HEK293 (cell line): ENCODE data around the gene SNRNP70.

Experiments
- CTCF ChIA-PET: fragments of 350-600 bp; formaldehyde crosslinking; extraction: SDS; loops from one replicate; lab custom pipeline; 2021; ENCODE audit warnings: antibody characterized with exemption; lab: Yijun Ruan, JAX
- POLR2A ChIA-PET: fragments of 300-600 bp; formaldehyde crosslinking; extraction: SDS; loops from one replicate; lab custom pipeline; 2020; ENCODE audit warnings: antibody characterized with exemption, inconsistent platforms; lab: Yijun Ruan, JAX
- H3K27ac ChIP-seq: fragments of 200-500 bp; sonication (Bioruptor generic); 2 replicates; pipeline ENCODE4 v1.5.1; 2014; ENCODE audit warnings: low read depth, low read length, control low read depth, inconsistent platforms; ENCODE audit errors: extremely low read depth
- H3K36me3 ChIP-seq, 2 experiments: fragments of 200-500 bp in 1 of 2; sonication (Bioruptor generic) in 1 of 2; 1 replicate in 1 of 2; 2 replicates in 1 of 2; pipeline ENCODE4 v1.5.1; 2014 to 2017; ENCODE audit warnings: inconsistent platforms in 2 of 2, low read length in 2 of 2; ENCODE audit not compliant: control insufficient read depth in 2 of 2, insufficient read depth in 1 of 2
- H3K4me1 ChIP-seq: fragments of 200-500 bp; sonication (Bioruptor generic); 2 replicates; pipeline ENCODE4 v1.5.1; 2014; ENCODE audit warnings: mild to moderate bottlenecking, low read length, inconsistent platforms; ENCODE audit not compliant: control insufficient read depth, insufficient read depth
- H3K4me3 ChIP-seq: 2 replicates; pipeline ENCODE4 v1.5.1; 2011; ENCODE audit warnings: low read depth, mild to moderate bottlenecking, control low read depth, low read length, moderate library complexity
- H3K9me3 ChIP-seq: fragments of 200-500 bp; sonication (Bioruptor generic); 2 replicates; pipeline ENCODE4 v1.5.1; 2014; ENCODE audit warnings: low read depth, low read length, inconsistent platforms; ENCODE audit not compliant: control insufficient read depth, insufficient read depth
- CTCF ChIP-seq: fragments of 450-650 bp; formaldehyde crosslinking; IDR thresholded peaks from 2 replicates; pipeline ENCODE4 v1.5.1; 2016; ENCODE audit warnings: missing biosample characterization, missing genetic modification characterization
- GFI1B ChIP-seq: fragments of 450-650 bp; formaldehyde crosslinking; IDR thresholded peaks from 2 replicates; pipeline ENCODE4 v1.5.1; 2016; ENCODE audit warnings: missing biosample characterization, missing genetic modification characterization
- GLI4 ChIP-seq: fragments of 450-650 bp; formaldehyde crosslinking; IDR thresholded peaks from 2 replicates; pipeline ENCODE4 v1.5.1; 2016; ENCODE audit warnings: missing biosample characterization, missing genetic modification characterization
- KLF10 ChIP-seq: fragments of 450-650 bp; IDR thresholded peaks from 2 replicates; pipeline ENCODE4 v1.5.1; 2018; ENCODE audit warnings: missing biosample characterization, mild to moderate bottlenecking, missing genetic modification characterization
- KLF16 ChIP-seq: fragments of 450-650 bp; formaldehyde crosslinking; IDR thresholded peaks from 2 replicates; pipeline ENCODE4 v1.5.1; 2017; ENCODE audit warnings: missing biosample characterization, missing genetic modification characterization
- PRDM4 ChIP-seq: fragments of 450-650 bp; formaldehyde crosslinking; IDR thresholded peaks from 2 replicates; pipeline ENCODE4 v1.5.1; 2017; ENCODE audit warnings: missing biosample characterization, missing genetic modification characterization
- SCRT2 ChIP-seq: fragments of 450-650 bp; formaldehyde crosslinking; IDR thresholded peaks from 2 replicates; pipeline ENCODE4 v1.5.1; 2016; ENCODE audit warnings: missing biosample characterization, missing genetic modification characterization
- SP2 ChIP-seq: fragments of 450-650 bp; formaldehyde crosslinking; IDR thresholded peaks from 2 replicates; pipeline ENCODE4 v1.5.1; 2016; ENCODE audit warnings: missing biosample characterization, missing genetic modification characterization
- ZBTB48 ChIP-seq: fragments of 450-650 bp; formaldehyde crosslinking; IDR thresholded peaks from 2 replicates; pipeline ENCODE4 v1.5.1; 2016; ENCODE audit warnings: missing biosample characterization, missing genetic modification characterization
- ZEB2 ChIP-seq: fragments of 450-650 bp; formaldehyde crosslinking; IDR thresholded peaks from 2 replicates; pipeline ENCODE4 v1.5.1; 2016; ENCODE audit warnings: missing biosample characterization, missing genetic modification characterization
- ZNF24 ChIP-seq: fragments of 450-650 bp; formaldehyde crosslinking; IDR thresholded peaks from 2 replicates; pipeline ENCODE4 v1.5.1; 2016; ENCODE audit warnings: missing biosample characterization, missing genetic modification characterization
- ZNF404 ChIP-seq: fragments of 450-650 bp; formaldehyde crosslinking; IDR thresholded peaks from 2 replicates; pipeline ENCODE4 v1.5.1; 2017; ENCODE audit warnings: missing biosample characterization, missing genetic modification characterization
- ZNF629 ChIP-seq: fragments of 450-650 bp; formaldehyde crosslinking; IDR thresholded peaks from 2 replicates; pipeline ENCODE4 v1.5.1; 2017; ENCODE audit warnings: missing biosample characterization, missing genetic modification characterization
- ZNF645 ChIP-seq: fragments of 450-650 bp; formaldehyde crosslinking; IDR thresholded peaks from 2 replicates; pipeline ENCODE4; 2016; ENCODE audit warnings: missing biosample characterization, missing genetic modification characterization
- ZSCAN16 ChIP-seq: fragments of 450-650 bp; formaldehyde crosslinking; IDR thresholded peaks from 2 replicates; pipeline ENCODE4 v1.5.1; 2016; ENCODE audit warnings: missing biosample characterization, missing genetic modification characterization
- ZXDB ChIP-seq: fragments of 450-650 bp; formaldehyde crosslinking; IDR thresholded peaks from 2 replicates; pipeline ENCODE4 v1.5.1; 2016; ENCODE audit warnings: missing biosample characterization, missing genetic modification characterization
- TF ChIP-seq, protein P1 (sequence below): fragments of 450-650 bp; formaldehyde crosslinking; IDR thresholded peaks from 2 replicates; pipeline ENCODE4 v1.5.1; 2017; ENCODE audit warnings: missing biosample characterization, missing genetic modification characterization
- TF ChIP-seq, protein P2 (sequence below): fragments of 450-650 bp; formaldehyde crosslinking; conservative IDR thresholded peaks from 2 replicates; pipeline ENCODE4 v1.5.1; 2016; ENCODE audit warnings: low read depth, missing biosample characterization, missing genetic modification characterization
- TF ChIP-seq, protein P3 (sequence below): fragments of 450-650 bp; formaldehyde crosslinking; IDR thresholded peaks from 2 replicates; pipeline ENCODE4 v1.5.1; 2016; ENCODE audit warnings: missing biosample characterization, missing genetic modification characterization

Gene SNRNP70, protein sequence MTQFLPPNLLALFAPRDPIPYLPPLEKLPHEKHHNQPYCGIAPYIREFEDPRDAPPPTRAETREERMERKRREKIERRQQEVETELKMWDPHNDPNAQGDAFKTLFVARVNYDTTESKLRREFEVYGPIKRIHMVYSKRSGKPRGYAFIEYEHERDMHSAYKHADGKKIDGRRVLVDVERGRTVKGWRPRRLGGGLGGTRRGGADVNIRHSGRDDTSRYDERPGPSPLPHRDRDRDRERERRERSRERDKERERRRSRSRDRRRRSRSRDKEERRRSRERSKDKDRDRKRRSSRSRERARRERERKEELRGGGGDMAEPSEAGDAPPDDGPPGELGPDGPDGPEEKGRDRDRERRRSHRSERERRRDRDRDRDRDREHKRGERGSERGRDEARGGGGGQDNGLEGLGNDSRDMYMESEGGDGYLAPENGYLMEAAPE

GRCh38 chr19:49085020-49085867 is at the start of gene SNRNP70:
Gene SNRNP70, plus strand, starts transcription at chr19:49085451. Its CDS starts 964 bp downstream, at chr19:49086415.
- ChIA-PET POLR2A (no interaction called here), CTCF (interaction anchor here (0.7 to 4.0 kb wide), 2 partner anchors 12 to 21 kb away, joined by 4 to 36 read pairs; no protein-coding TSS in a partner anchor)
- peak within 1 kb of the TSS; percentile 89 for H3K4me3 ChIP-seq
- peak within 1 kb of the TSS; percentile 92 for H3K27ac ChIP-seq
- no peaks in the 10 kb centered on the region for H3K9me3 ChIP-seq
- H3K4me1 ChIP-seq: peaks cover 5% of the 10 kb centered on the region; the same call in 1 of the 2 replicates
- H3K36me3 ChIP-seq: peaks cover 36 to 39% of the 10 kb centered on the region in 2 experiments
- TF ChIP-seq ZNF24 (tag by site-specific recombination): peak; percentile 79; the same call in 1 of the 2 replicates
- peak; percentile 27; the same call in 1 of the 2 replicates for TF ChIP-seq GFI1B
- TF ChIP-seq GLI4 (tag by site-specific recombination): peak; percentile 94
- TF ChIP-seq ZXDB (tag by site-specific recombination): peak; percentile 99
- TF ChIP-seq SCRT2 (tag by site-specific recombination): peak; percentile 82
- TF ChIP-seq KLF10 (tag by site-specific recombination): peak; percentile 78; the same call in 1 of the 2 replicates
- peak; percentile 97 for TF ChIP-seq SP2 (tag by site-specific recombination)
- peak; percentile 59 for TF ChIP-seq PRDM4
- TF ChIP-seq ZNF629 (tag by site-specific recombination): peak; percentile 46
- TF ChIP-seq ZNF645 (tag by site-specific recombination): 0 out of 2 replicates have a peak, but pooled peaks have one; percentile 74
- peak; percentile 65; the same call in 1 of the 2 replicates for TF ChIP-seq CTCF (tag by site-specific recombination)
- TF ChIP-seq ZNF404: no peak
- TF ChIP-seq ZSCAN16 (tag by site-specific recombination): peak; percentile 67; the same call in 1 of the 2 replicates
- TF ChIP-seq ZEB2 (tag by site-specific recombination): peak; percentile 42; the same call in 1 of the 2 replicates
- TF ChIP-seq, protein P1, sequence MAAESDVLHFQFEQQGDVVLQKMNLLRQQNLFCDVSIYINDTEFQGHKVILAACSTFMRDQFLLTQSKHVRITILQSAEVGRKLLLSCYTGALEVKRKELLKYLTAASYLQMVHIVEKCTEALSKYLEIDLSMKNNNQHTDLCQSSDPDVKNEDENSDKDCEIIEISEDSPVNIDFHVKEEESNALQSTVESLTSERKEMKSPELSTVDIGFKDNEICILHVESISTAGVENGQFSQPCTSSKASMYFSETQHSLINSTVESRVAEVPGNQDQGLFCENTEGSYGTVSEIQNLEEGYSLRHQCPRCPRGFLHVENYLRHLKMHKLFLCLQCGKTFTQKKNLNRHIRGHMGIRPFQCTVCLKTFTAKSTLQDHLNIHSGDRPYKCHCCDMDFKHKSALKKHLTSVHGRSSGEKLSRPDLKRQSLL (tag by site-specific recombination): peak; percentile 60; the same call in 1 of the 2 replicates
- TF ChIP-seq, protein P2, sequence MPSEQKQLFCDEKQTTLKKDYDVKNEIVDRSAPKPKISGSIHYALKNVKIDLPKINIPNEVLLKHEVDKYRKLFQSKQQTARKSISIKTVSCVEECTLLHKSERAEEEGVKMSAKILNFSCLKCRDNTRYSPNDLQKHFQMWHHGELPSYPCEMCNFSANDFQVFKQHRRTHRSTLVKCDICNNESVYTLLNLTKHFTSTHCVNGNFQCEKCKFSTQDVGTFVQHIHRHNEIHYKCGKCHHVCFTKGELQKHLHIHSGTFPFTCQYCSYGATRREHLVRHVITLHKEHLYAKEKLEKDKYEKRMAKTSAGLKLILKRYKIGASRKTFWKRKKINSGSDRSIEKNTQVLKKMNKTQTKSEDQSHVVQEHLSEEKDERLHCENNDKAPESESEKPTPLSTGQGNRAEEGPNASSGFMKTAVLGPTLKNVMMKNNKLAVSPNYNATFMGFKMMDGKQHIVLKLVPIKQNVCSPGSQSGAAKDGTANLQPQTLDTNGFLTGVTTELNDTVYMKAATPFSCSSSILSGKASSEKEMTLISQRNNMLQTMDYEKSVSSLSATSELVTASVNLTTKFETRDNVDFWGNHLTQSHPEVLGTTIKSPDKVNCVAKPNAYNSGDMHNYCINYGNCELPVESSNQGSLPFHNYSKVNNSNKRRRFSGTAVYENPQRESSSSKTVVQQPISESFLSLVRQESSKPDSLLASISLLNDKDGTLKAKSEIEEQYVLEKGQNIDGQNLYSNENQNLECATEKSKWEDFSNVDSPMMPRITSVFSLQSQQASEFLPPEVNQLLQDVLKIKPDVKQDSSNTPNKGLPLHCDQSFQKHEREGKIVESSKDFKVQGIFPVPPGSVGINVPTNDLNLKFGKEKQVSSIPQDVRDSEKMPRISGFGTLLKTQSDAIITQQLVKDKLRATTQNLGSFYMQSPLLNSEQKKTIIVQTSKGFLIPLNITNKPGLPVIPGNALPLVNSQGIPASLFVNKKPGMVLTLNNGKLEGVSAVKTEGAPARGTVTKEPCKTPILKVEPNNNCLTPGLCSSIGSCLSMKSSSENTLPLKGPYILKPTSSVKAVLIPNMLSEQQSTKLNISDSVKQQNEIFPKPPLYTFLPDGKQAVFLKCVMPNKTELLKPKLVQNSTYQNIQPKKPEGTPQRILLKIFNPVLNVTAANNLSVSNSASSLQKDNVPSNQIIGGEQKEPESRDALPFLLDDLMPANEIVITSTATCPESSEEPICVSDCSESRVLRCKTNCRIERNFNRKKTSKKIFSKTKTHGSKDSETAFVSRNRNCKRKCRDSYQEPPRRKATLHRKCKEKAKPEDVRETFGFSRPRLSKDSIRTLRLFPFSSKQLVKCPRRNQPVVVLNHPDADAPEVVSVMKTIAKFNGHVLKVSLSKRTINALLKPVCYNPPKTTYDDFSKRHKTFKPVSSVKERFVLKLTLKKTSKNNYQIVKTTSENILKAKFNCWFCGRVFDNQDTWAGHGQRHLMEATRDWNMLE: 0 out of 2 replicates have a peak, but pooled peaks have one; percentile 10
- peak; percentile 99 for TF ChIP-seq KLF16 (tag by site-specific recombination)
- TF ChIP-seq, protein P3, sequence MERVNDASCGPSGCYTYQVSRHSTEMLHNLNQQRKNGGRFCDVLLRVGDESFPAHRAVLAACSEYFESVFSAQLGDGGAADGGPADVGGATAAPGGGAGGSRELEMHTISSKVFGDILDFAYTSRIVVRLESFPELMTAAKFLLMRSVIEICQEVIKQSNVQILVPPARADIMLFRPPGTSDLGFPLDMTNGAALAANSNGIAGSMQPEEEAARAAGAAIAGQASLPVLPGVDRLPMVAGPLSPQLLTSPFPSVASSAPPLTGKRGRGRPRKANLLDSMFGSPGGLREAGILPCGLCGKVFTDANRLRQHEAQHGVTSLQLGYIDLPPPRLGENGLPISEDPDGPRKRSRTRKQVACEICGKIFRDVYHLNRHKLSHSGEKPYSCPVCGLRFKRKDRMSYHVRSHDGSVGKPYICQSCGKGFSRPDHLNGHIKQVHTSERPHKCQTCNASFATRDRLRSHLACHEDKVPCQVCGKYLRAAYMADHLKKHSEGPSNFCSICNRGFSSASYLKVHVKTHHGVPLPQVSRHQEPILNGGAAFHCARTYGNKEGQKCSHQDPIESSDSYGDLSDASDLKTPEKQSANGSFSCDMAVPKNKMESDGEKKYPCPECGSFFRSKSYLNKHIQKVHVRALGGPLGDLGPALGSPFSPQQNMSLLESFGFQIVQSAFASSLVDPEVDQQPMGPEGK (tag by site-specific recombination): peak; percentile 91
- peak; percentile 80; the same call in 1 of the 2 replicates for TF ChIP-seq ZBTB48 (tag by site-specific recombination)
